ENCODE results near the gene TMEM168. TPM values are rescaled to one million over a fixed set of nuclear protein-coding genes. Genes with fewer than 3 reads are reported as not detected.
"Not testable (repeated sequence)": the region's sequence is repeated elsewhere in the genome, so short reads cannot be mapped to it uniquely, and the experiment has no call there.

TMEM168 gene
- total RNA-seq, 1 experiment from 2014 or later, result 25.2 TPM

- DNase-seq (ENCODE audit: low spot score), result no peak
These were observed 8.6 kb downstream of the TMEM168 start for GRCh38 chr7:112781558-112781957.

DNA sequence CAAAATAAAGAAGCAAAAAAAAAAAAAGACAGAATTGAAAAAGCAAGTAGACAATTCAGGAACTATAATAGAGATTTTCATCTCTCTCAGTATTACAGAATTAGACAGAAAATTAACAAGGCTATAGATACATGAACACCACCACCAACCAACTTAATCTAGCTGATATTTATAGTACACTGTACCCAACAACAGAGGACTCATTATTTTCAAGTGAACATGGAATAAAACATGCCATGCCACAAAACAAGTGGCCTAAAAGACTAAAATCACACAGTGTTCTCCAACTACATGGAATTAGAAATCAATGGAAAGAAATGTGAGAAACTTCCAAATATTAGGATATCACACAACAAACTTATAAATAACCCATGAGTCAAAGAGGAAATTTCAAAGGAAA lies 9.1 kb downstream of the TMEM168 start:
- DNase-seq (ENCODE audit: low spot score), result no peak

GRCh38 chr7:112779667-112780066 lies 10.5 kb downstream of the TMEM168 start:
- no peak for DNase-seq (ENCODE audit: low spot score)

GRCh38 chr7:112777406-112777805 lies 12.8 kb downstream of the TMEM168 start:
- DNase-seq (ENCODE audit: low spot score), result no peak

DNA sequence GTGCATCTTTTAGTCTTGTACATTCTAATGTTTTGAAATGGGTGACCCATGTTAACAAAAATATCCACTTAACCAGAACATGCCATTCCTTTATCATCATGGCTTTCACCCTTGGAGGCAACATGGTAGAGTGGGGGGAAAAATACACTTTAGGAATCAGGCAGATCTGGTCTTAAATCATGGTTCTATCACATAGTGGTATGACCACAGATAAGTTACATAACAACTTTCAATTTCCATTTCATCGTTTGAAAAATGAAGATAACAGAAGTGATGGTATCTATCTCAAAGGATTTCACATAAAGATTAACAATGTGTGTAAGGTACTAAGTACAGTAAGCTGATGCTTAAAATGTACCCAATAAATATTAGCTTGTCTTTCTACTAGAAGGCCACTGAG lies 19.0 kb downstream of the TMEM168 start:
- DNase-seq (ENCODE audit: low spot score), result no peak

DNA sequence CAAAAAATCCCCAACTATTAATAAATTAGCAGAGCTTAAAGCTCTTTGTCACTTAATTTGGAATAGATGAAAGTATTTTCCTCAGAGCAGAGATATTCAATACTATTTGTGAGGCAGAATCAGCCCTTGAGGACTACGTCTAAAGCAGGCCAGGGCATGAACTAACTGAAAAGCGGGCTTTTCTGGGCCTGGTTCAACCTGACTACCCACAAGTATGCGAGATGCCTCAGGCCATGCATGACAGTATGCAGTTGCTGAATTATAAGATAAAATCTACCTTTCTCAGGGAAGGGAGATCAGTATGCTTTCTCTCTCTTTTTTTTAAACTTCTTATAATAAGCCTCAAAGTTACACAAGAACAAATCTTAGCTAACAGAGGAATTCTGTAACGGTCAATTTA lies 20.1 kb downstream of the TMEM168 start:
- no peak for DNase-seq (ENCODE audit: low spot score)

- DNase-seq (ENCODE audit: low spot score), result no peak
These were observed 25.1 kb downstream of the TMEM168 start for GRCh38 chr7:112765105-112765504.

- no peak for DNase-seq (ENCODE audit: low spot score)
These were observed 26.2 kb downstream of the TMEM168 start for GRCh38 chr7:112763996-112764395.

GRCh38 chr7:112763298-112763697 lies 26.9 kb downstream of the TMEM168 start:
- no peak for DNase-seq (ENCODE audit: low spot score)

GRCh38 chr7:112759905-112760304 lies 30.3 kb downstream of the TMEM168 start:
- no peak for DNase-seq (ENCODE audit: low spot score)

DNA sequence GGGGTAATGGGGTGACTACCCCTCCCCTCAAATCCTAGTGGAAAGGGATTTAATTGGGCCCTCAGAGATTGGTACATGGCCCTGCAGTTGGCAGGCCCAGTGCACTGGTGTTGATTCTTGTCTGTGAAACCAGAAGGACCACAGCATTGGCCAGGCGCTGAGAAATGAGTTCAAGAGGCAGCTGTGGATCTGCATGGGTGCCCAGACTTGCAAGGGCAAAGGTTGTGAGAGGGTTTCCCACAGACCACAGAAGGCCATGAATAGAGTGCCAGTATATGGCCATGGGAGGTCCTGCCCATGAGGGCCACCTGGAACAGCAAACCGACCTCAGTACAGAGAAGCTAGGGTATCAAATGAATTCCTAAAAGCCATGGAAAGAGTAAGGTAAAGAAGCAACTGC lies 32.9 kb downstream of the TMEM168 start:
- no peak for DNase-seq (ENCODE audit: low spot score)

GRCh38 chr7:112753298-112753697 lies 36.9 kb downstream of the TMEM168 start:
- no peak for DNase-seq (ENCODE audit: low spot score)

DNA sequence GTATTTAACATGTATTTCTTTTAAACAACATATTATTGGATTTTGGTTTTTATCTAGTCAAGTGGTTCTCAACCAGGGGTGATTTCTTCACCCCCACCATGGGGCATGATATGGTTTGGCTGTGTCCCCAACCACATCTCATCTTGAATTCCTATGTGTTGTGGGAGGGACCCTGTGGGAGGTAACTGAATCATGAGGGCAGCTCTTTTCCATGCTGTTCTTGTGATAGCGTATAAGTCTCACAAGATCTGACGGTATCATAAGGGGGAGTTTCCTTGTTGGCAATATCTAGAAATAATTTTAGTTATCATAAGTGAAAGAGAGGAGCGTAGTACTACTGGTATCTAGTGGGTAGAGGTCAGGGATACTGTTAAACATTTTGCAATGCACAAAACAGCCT lies 37.6 kb downstream of the TMEM168 start:
- no peak for DNase-seq (ENCODE audit: low spot score)

DNA sequence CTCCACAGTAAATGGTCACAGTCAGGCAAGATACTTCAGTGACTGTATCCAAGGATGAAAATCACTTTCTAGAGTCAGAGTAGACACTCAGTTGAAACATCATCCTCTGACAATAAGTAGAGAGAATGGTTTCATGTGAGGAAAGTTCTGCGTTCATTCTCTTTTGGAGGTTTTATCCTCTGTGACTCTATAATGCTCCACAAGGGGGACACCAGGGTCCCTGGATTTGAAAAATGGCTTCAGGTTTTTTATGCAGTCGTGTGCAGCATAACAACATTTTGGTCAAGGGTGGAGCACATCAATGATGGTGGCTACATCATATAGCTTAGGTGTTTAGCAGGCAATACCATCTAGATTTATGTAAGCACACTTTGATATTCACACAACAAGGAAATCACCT lies 40.4 kb downstream of the TMEM168 start:
- no peak for DNase-seq (ENCODE audit: low spot score)

DNA sequence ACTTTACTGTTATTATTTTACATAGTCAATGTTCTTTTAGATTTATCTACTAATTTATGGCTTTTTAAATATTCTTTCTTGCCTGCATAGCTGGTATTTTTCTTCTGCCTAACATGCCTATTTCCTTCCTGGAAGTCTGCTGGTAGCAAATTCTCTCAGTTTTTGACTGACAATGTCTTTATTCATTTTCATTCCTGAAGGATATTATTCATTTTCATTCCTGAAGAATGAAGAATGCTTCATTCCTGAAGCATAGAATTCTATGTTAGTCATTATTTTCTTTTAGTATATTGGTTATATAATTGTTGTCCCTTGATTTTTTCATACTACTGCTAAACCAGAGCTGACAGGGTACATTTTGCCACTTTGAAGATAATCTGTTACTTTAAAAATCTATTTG lies 41.8 kb downstream of the TMEM168 start:
- DNase-seq (ENCODE audit: low spot score), result no peak

- no peak for DNase-seq (ENCODE audit: low spot score)
These were observed 44.6 kb downstream of the TMEM168 start for GRCh38 chr7:112745635-112746034.

DNA sequence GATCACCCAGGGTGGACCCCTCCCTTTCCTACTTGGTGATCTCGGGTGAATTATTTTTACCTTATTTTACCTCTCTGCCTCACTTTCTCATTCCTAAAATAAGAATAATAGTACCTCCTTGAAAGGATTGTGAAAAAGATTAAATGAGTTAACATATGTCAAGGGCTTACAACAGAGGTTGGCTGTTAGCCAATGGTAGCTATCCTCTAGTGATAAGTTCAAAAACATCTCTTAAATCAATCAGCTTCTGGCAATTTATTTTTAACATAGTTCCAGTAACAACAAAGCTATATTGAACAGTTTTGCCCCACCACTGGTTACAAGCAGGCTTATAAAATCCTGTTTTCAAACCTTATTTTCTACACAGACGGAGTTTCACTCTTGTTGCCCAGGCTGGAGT lies 45.4 kb downstream of the TMEM168 start:
- no peak for DNase-seq (ENCODE audit: low spot score)

- no peak for DNase-seq (ENCODE audit: low spot score)
These were observed 46.4 kb downstream of the TMEM168 start for GRCh38 chr7:112743811-112744210.

DNA sequence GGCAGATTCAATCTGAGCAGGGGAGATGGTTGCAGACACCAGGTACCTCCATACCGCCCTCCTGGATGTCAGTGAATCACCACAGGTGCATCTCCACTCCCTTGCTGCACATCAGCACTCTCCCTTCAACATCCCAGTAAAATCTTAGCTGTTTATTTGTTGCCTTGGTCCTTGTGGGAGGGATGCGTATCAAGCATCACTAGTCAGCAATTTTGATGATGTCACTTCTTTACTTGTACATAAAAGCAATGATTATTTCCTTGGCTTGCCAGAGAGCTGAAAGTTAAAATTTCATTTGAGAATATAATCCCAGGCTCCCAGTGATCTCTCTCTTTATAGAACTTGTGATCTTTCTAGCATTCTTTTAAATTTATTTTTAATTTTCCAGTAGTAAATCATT lies 49.5 kb downstream of the TMEM168 start:
- DNase-seq (ENCODE audit: low spot score), result no peak

- DNase-seq (ENCODE audit: low spot score), result no peak
These were observed 50.6 kb downstream of the TMEM168 start for GRCh38 chr7:112739436-112740180.

DNA sequence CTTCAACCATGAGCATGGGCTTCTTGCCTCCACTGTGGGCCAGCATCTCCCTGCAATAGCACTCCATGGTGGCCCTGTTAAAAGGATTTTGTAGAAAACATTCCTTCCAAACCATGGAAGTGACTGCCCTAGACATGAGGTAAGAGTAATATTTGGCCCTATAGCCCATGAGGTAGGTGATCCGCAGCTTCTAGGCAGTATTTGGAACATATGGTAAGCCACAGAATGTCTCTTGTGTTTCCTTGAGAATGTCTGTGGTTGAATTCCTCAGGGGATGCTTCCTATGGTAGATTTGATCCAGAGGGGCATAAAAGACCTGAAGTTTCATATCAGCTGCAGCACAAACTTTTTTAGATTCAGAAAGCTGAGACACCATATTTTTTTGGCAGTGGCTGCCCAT lies 54.9 kb downstream of the TMEM168 start:
- DNase-seq (ENCODE audit: low spot score), result no peak

- DNase-seq (ENCODE audit: low spot score), result not testable (repeated sequence)
These were observed 58.9 kb downstream of the TMEM168 start for GRCh38 chr7:112731324-112731723.

DNA sequence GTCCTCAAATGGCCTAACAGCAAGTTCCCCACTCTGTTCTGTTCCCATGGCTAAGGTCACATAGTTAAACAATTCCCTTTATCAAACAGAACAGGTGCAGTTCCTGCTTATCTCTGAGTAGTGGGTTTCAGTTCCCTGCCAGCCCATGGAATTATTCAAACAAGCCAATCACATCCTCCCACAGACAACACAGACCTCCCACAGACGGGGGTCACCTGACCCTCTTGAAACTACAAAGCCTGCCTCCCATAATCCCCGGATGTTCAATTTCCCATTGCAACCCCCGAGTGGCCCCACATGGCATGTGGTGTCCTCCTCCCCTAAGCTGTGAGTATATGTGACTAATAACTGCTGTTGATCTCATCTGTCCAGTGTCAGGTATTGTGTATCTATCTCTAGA lies 64.1 kb downstream of the TMEM168 start:
- no peak for DNase-seq (ENCODE audit: low spot score)

DNA sequence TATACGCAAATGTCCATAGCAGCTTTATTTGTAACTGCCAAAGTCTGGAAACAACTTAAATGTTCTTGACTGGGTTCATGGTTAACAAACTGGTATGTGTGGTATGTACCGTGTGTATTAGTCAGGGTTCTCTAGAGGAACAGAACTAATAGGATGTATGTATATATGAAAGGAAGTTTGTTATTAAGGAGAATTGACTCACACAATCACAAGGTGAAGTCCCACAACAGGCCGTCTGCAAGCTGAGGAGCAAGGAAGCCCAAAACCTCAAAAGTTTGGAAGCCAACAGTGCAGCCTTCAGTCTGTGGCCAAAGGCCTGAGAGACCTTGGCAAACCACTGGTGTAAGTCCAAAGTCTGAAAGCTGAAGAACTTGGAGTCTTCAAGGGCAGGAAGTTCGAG lies 66.8 kb downstream of the TMEM168 start:
- no peak for DNase-seq (ENCODE audit: low spot score)
